Esophagus squamous epithelium (tissue), 4 donors: ENCODE measurements around the gene BAIAP3.

Experiments
- POLR2A ChIP-seq, 4 donors: fragments of 450-650 bp; IDR thresholded peaks; one replicate each; pipeline ENCODE4 v1.6.1; 2017; ENCODE audit warnings: antibody characterized with exemption in 4 of 4, mild to moderate bottlenecking in 4 of 4, moderate library complexity in 3 of 4
- TF ChIP-seq, protein P1 (sequence below), 6 experiments: fragments of 450-650 bp in 4 of 6; fragments of 200-600 bp in 2 of 6; sonication (generic) in 2 of 6; IDR thresholded peaks; one replicate each; pipeline ENCODE4 v1.5.1; 2016 to 2019; ENCODE audit warnings: antibody characterized with exemption in 6 of 6, mild to moderate bottlenecking in 4 of 6, moderate library complexity in 4 of 6

DNA sequence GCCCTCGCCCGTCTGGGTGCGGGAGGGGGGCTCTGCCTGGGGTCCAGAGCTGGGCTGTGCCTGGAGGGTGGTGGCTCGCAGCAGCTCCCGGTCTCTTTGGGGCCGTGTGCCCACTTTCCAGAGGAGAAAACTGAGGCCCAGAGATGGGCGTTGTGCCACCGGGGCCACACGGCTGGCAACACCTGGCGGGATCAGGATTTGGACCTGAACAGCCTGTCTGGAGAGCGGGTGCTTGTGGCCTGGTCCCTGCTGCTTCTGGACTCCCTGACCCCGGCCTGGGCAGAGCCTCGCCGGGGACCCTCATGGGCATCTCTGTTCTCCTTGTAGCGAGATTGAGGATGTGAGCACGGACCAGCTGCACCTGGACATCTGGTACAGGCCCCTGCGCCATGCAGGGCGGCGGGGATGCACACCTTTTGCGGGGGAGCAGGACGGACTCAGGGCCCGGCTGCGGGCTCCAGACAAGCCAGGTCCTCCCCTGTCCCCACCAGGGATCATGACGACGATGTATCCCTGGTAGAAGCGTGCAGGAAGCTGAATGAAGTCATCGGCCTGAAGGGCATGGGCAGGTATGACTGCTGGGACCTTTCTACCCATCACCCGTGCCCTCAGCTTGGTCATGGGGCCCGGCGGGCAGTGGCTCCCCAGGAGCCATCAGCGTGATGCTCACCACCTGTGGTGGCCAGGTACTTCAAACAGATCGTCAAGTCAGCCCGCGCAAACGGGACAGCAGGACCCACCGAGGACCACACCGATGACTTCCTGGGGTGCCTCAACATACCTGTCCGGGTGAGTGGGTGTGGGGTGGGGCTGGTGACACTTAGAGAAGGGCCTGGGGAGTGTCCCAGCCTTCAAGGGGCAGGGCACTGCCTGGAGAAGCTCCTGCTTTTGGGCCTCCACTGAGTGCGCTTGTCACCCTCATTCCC lies 8.3 kb downstream of the BAIAP3 start:
- TF ChIP-seq, protein P1, sequence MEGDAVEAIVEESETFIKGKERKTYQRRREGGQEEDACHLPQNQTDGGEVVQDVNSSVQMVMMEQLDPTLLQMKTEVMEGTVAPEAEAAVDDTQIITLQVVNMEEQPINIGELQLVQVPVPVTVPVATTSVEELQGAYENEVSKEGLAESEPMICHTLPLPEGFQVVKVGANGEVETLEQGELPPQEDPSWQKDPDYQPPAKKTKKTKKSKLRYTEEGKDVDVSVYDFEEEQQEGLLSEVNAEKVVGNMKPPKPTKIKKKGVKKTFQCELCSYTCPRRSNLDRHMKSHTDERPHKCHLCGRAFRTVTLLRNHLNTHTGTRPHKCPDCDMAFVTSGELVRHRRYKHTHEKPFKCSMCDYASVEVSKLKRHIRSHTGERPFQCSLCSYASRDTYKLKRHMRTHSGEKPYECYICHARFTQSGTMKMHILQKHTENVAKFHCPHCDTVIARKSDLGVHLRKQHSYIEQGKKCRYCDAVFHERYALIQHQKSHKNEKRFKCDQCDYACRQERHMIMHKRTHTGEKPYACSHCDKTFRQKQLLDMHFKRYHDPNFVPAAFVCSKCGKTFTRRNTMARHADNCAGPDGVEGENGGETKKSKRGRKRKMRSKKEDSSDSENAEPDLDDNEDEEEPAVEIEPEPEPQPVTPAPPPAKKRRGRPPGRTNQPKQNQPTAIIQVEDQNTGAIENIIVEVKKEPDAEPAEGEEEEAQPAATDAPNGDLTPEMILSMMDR (IDR thresholded peaks at IDR 0.05) = no peak
- no peak for TF ChIP-seq POLR2A (IDR thresholded peaks at IDR 0.05)
